Neural progenitor cell (in vitro differentiated cells): ENCODE results near the gene LRRC17. TPM values are rescaled to one million over a fixed set of nuclear protein-coding genes. Genes with fewer than 3 reads are reported as not detected.

Source experiments
- DNase-seq: peaks from one replicate; pipeline ENCODE4 v3.0.0-alpha.2; 2016; ENCODE audit warnings: low spot score
- H2AFZ ChIP-seq: fragments of 200-600 bp; sonication (generic); replicated peaks from 2 replicates; pipeline ENCODE4 v1.6.1; 2016; ENCODE audit warnings: antibody characterized with exemption
- H3F3A ChIP-seq: fragments of 200-600 bp; sonication (generic); 2 replicates; pipeline ENCODE4 v1.6.1; 2016; ENCODE audit warnings: antibody characterized with exemption, low read depth
- H3K27ac ChIP-seq: fragments of 200-600 bp; sonication (generic); 2 replicates; pipeline ENCODE4 v1.5.1; 2016; ENCODE audit warnings: mild to moderate bottlenecking
- H3K27me3 ChIP-seq: fragments of 200-600 bp; sonication (generic); 2 replicates; pipeline ENCODE4 v1.6.1; 2016; ENCODE audit warnings: mild to moderate bottlenecking, moderate library complexity
- H3K36me3 ChIP-seq: fragments of 200-600 bp; sonication (generic); 2 replicates; pipeline ENCODE4 v1.5.1; 2016
- H3K4me1 ChIP-seq: fragments of 200-600 bp; sonication (generic); 2 replicates; pipeline ENCODE4 v1.6.1; 2016; ENCODE audit warnings: mixed run types
- H3K4me2 ChIP-seq: fragments of 200-600 bp; sonication (generic); 2 replicates; pipeline ENCODE4 v1.6.1; 2016
- H3K4me3 ChIP-seq: fragments of 200-600 bp; sonication (generic); 2 replicates; pipeline ENCODE4 v1.5.1; 2016
- H3K79me2 ChIP-seq: fragments of 200-600 bp; sonication (generic); 2 replicates; pipeline ENCODE4 v1.6.1; 2016; ENCODE audit warnings: low read depth
- H3K9ac ChIP-seq: fragments of 200-600 bp; sonication (generic); 2 replicates; pipeline ENCODE4 v1.6.1; 2016
- H3K9me3 ChIP-seq: fragments of 200-600 bp; sonication (generic); 2 replicates; pipeline ENCODE4 v1.5.1; 2016; ENCODE audit warnings: low read depth
- H4K20me1 ChIP-seq: fragments of 200-600 bp; sonication (generic); 2 replicates; pipeline ENCODE4 v1.6.1; 2016; ENCODE audit warnings: low read depth
- H3K27ac Mint-ChIP-seq: 3 replicates; pipeline ENCODE4 v1.8.0; 2021; ENCODE audit warnings: mixed read lengths
- H3K27me3 Mint-ChIP-seq: 2 replicates; pipeline ENCODE4 v1.8.0; 2022; ENCODE audit warnings: low read depth, mild to moderate bottlenecking, inconsistent platforms, moderate library complexity, mixed read lengths; ENCODE audit not compliant: insufficient read depth
- H3K36me3 Mint-ChIP-seq: 3 replicates; pipeline ENCODE4 v1.8.0; 2021; ENCODE audit warnings: mixed read lengths
- H3K4me1 Mint-ChIP-seq: 3 replicates; pipeline ENCODE4 v1.8.0; 2021; ENCODE audit warnings: mixed read lengths
- H3K4me3 Mint-ChIP-seq: 3 replicates; pipeline ENCODE4 v1.8.0; 2021; ENCODE audit warnings: mild to moderate bottlenecking, moderate library complexity, mixed read lengths
- H3K9me3 Mint-ChIP-seq: 3 replicates; pipeline ENCODE4 v1.8.0; 2020; ENCODE audit warnings: mixed read lengths
- CTCF ChIP-seq: fragments of 200-600 bp; sonication (generic); IDR thresholded peaks from 2 replicates; pipeline ENCODE4 v1.5.1; 2017; ENCODE audit warnings: antibody characterized with exemption, mild to moderate bottlenecking
- EZH2 ChIP-seq: fragments of 200-600 bp; sonication (generic); IDR thresholded peaks from 2 replicates; pipeline ENCODE4 v1.6.1; 2017; ENCODE audit warnings: antibody characterized with exemption, mild to moderate bottlenecking, moderate library complexity
- EZH2phosphoT487 ChIP-seq: fragments of 200-600 bp; sonication (generic); IDR thresholded peaks from 2 replicates; pipeline ENCODE4 v1.6.1; 2017; ENCODE audit warnings: antibody characterized with exemption
- total RNA-seq: library from RNA; depleted of rRNA; stranded (reverse); fragments of >200 nt; gene quantifications from 2 replicates; pipeline ENCODE4 v1.2.3, GENCODE V29; 2015; ENCODE audit warnings: low replicate concordance

The LRRC17 gene
- total RNA-seq, 1 donor from 2014 or later = 4.6 TPM

- Histone ChIP-seq H3K4me3 (no peak overlapping the region), H3K9me3 (no peaks in the 10 kb centered on the region), H3F3A (no peaks in the 10 kb centered on the region), H3K4me2 (no peak overlapping the region), H3K27ac (no peak overlapping the region), H3K79me2 (no peaks in the 10 kb centered on the region), H3K27me3 (no peaks in the 10 kb centered on the region), H3K9ac (no peak overlapping the region), H4K20me1 (no peaks in the 10 kb centered on the region), H3K36me3 (no peaks in the 10 kb centered on the region), H3K4me1 (no peaks in the 10 kb centered on the region), H2AFZ (no peak overlapping the region)
- H3K4me3 Mint-ChIP-seq = no peak overlapping the region
- H3K27ac Mint-ChIP-seq = no peak overlapping the region
- no peaks in the 10 kb centered on the region for H3K4me1 Mint-ChIP-seq
- H3K27me3 Mint-ChIP-seq = peaks cover 2% of the 10 kb centered on the region
- DNase-seq = no peak
- TF ChIP-seq EZH2 (no peak), EZH2phosphoT487 (no peak), CTCF (no peak)
- no peaks in the 10 kb centered on the region for H3K36me3 Mint-ChIP-seq
- no peaks in the 10 kb centered on the region for H3K9me3 Mint-ChIP-seq
Observed at GRCh38 chr7:102992938-102993717, 80.3 kb downstream of the LRRC17 start.

- H3K4me1 Mint-ChIP-seq = no peaks in the 10 kb centered on the region
- no peak overlapping the region for H2AFZ ChIP-seq
Observed at GRCh38 chr7:102993718-102994029, 80.9 kb downstream of the LRRC17 start.

GRCh38 chr7:102994567-102994966 lies 81.8 kb downstream of the LRRC17 start:
- no peak overlapping the region for H3K4me3 Mint-ChIP-seq
- Histone ChIP-seq H3K27me3 (no peaks in the 10 kb centered on the region), H4K20me1 (no peaks in the 10 kb centered on the region), H3K4me1 (no peaks in the 10 kb centered on the region), H3F3A (no peaks in the 10 kb centered on the region), H3K4me3 (no peak overlapping the region), H3K27ac (no peak overlapping the region), H3K9me3 (no peaks in the 10 kb centered on the region), H3K79me2 (no peaks in the 10 kb centered on the region), H3K36me3 (no peaks in the 10 kb centered on the region), H3K4me2 (no peak overlapping the region), H3K9ac (no peak overlapping the region), H2AFZ (no peak overlapping the region)
- H3K27ac Mint-ChIP-seq = no peak overlapping the region
- H3K9me3 Mint-ChIP-seq = no peaks in the 10 kb centered on the region
- DNase-seq = no peak
- no peak for TF ChIP-seq CTCF
- no peak for TF ChIP-seq EZH2
- no peak for TF ChIP-seq EZH2phosphoT487
- H3K4me1 Mint-ChIP-seq = no peaks in the 10 kb centered on the region
- H3K27me3 Mint-ChIP-seq = peaks cover 2% of the 10 kb centered on the region
- H3K36me3 Mint-ChIP-seq = no peaks in the 10 kb centered on the region

More at GRCh38 chr7:102993718-102994029, 80.9 kb downstream of the LRRC17 start:
- Mint-ChIP-seq H3K9me3 (no peaks in the 10 kb centered on the region), H3K36me3 (no peaks in the 10 kb centered on the region), H3K4me3 (no peak overlapping the region), H3K27ac (no peak overlapping the region), H3K27me3 (peaks cover 2% of the 10 kb centered on the region)
- Histone ChIP-seq H3K79me2 (no peaks in the 10 kb centered on the region), H3K4me1 (no peaks in the 10 kb centered on the region), H3K27me3 (no peaks in the 10 kb centered on the region), H4K20me1 (no peaks in the 10 kb centered on the region), H3K36me3 (no peaks in the 10 kb centered on the region), H3K9me3 (no peaks in the 10 kb centered on the region), H3K9ac (no peak overlapping the region), H3K4me2 (no peak overlapping the region), H3K4me3 (no peak overlapping the region), H3K27ac (no peak overlapping the region), H3F3A (no peaks in the 10 kb centered on the region)
- no peak for DNase-seq
- TF ChIP-seq EZH2 = no peak
- no peak for TF ChIP-seq CTCF
- TF ChIP-seq EZH2phosphoT487 = no peak

Other genes with a start within 250 kb of the LRRC17 start
- 1.7 and 2.6 TPM in 2 replicates for gene POLR2J2, start 241.3 kb upstream of the LRRC17 start, total RNA-seq
- gene FAM185A, start 164.0 kb upstream of the LRRC17 start, total RNA-seq = 16.6 and 19.9 TPM in 2 replicates
- gene FBXL13, start 161.8 kb downstream of the LRRC17 start, total RNA-seq = 4.3 and 8.2 TPM in 2 replicates
- gene ARMC10, start 162.1 kb downstream of the LRRC17 start, total RNA-seq = 49.9 and 56.5 TPM in 2 replicates
- 13.3 and 14.6 TPM in 2 replicates for gene NAPEPLD, start 236.1 kb downstream of the LRRC17 start, total RNA-seq